GM12878 (cell line): ENCODE measurements around the gene EPB41L2. TPM values are rescaled to one million over a fixed set of nuclear protein-coding genes. Genes with fewer than 3 reads are reported as not detected.

Source experiments
- ATAC-seq: fragments of 200-7000 bp; cut with Tn5 transposase; 3 replicates; pipeline ENCODE4 v1.9.1; 2020; ENCODE audit warnings: mild to moderate bottlenecking, moderate library complexity
- BruUV-seq: library from RNA; stranded (reverse); fragments of 400-500 nt; replicated peaks from 2 replicates; lab custom pipeline; 2021; lab: Mats Ljungman, UMichigan
- CTCF ChIA-PET: fragments of 300-600 bp; sonication (Branson Sonifier 250); formaldehyde crosslinking; extraction: SDS; loops from one replicate; lab custom pipeline; 2021; ENCODE audit warnings: inconsistent platforms; lab: Yijun Ruan, JAX
- POLR2A ChIA-PET: fragments of 350-600 bp; formaldehyde crosslinking; extraction: SDS; loops from one replicate; lab custom pipeline; 2021; ENCODE audit warnings: inconsistent platforms; lab: Charles Lee
- RAD21 ChIA-PET: fragments of 300-600 bp; sonication (Branson Sonifier 250); formaldehyde crosslinking; loops from one replicate; lab custom pipeline; 2023; ENCODE audit warnings: antibody characterized with exemption; ENCODE audit not compliant: unreplicated experiment; lab: Charles Lee
- SMC1A ChIA-PET: fragments of 300-600 bp; sonication (Branson Sonifier 250); formaldehyde crosslinking; loops from one replicate; lab custom pipeline; 2023; ENCODE audit not compliant: unreplicated experiment, uncharacterized antibody; lab: Charles Lee
- DNase-seq: peaks from one replicate; pipeline ENCODE4 v3.0.0-alpha.2; 2011; ENCODE audit warnings: low read depth, low spot score
- FAIRE-seq: peaks from 3 replicates; lab custom pipeline; 2011; peaks lifted over from hg19 to GRCh38; lab: Jason Lieb, UNC
- H2AFZ ChIP-seq: 2 replicates; pipeline ENCODE4 v1.6.0; 2011; ENCODE audit warnings: low read depth, low read length, control low read depth; ENCODE audit not compliant: control insufficient read depth
- H3K27ac ChIP-seq: 2 replicates; pipeline ENCODE4 v1.5.1; 2011; ENCODE audit warnings: control low read depth; ENCODE audit not compliant: control insufficient read depth, insufficient read depth
- H3K27me3 ChIP-seq, 2 experiments: replicated peaks in 1 of 2; 2 replicates each; pipeline versions ENCODE4 v1.6.0 to v1.6.1; 2011; ENCODE audit warnings: low read length in 1 of 2; ENCODE audit not compliant: control insufficient read depth in 2 of 2, insufficient read depth in 2 of 2
- H3K36me3 ChIP-seq, 2 experiments: 2 replicates each; pipeline ENCODE4 v1.5.1; 2011; ENCODE audit warnings: low read length in 1 of 2; ENCODE audit not compliant: control insufficient read depth in 2 of 2, insufficient read depth in 2 of 2
- H3K4me1 ChIP-seq: 2 replicates; pipeline ENCODE4 v1.6.1; 2011; ENCODE audit warnings: mild to moderate bottlenecking, low read length, moderate library complexity, mixed read lengths; ENCODE audit not compliant: control insufficient read depth, insufficient read depth
- H3K4me2 ChIP-seq: 2 replicates; pipeline ENCODE4 v1.6.0; 2011; ENCODE audit warnings: control low read depth; ENCODE audit not compliant: control insufficient read depth, insufficient read depth
- H3K4me3 ChIP-seq: fragments of 200-600 bp; sonication (generic); 2 replicates; pipeline ENCODE4 v1.5.1; 2016
- H3K79me2 ChIP-seq: 2 replicates; pipeline ENCODE4 v1.6.0; 2011; ENCODE audit warnings: low read length; ENCODE audit not compliant: control insufficient read depth, insufficient read depth
- H3K9ac ChIP-seq: 2 replicates; pipeline ENCODE4 v1.8.0; 2011; ENCODE audit warnings: low read length, control low read depth, mixed read lengths; ENCODE audit not compliant: control insufficient read depth, insufficient read depth
- H3K9me3 ChIP-seq: replicated peaks from 3 replicates; pipeline ENCODE4 v1.5.1; 2011; ENCODE audit warnings: mild to moderate bottlenecking, low read length; ENCODE audit not compliant: control insufficient read depth, insufficient read depth
- H4K20me1 ChIP-seq: 2 replicates; pipeline ENCODE4 v1.6.0; 2011; ENCODE audit not compliant: control insufficient read depth, insufficient read depth
- ATF7 ChIP-seq: fragments of 450-650 bp; IDR thresholded peaks from 2 replicates; pipeline ENCODE4 v1.6.1; 2016; ENCODE audit warnings: low read depth, mild to moderate bottlenecking
- CHD1 ChIP-seq: IDR thresholded peaks from 2 replicates; pipeline ENCODE4 v1.6.1; 2012; ENCODE audit warnings: low read depth, low read length, improper control_type of control experiment
- GATAD2B ChIP-seq: fragments of 450-650 bp; conservative IDR thresholded peaks from 2 replicates; pipeline ENCODE4 v1.6.1; 2017; ENCODE audit warnings: low read depth, mild to moderate bottlenecking, moderate library complexity
- LARP7 ChIP-seq: fragments of 450-650 bp; IDR thresholded peaks from 2 replicates; pipeline ENCODE4 v1.6.1; 2017; ENCODE audit warnings: mild to moderate bottlenecking
- PML ChIP-seq: IDR thresholded peaks from 2 replicates; pipeline ENCODE4 v1.6.1; 2012; ENCODE audit warnings: low read length, inconsistent platforms
- SUPT20H ChIP-seq: IDR thresholded peaks from 2 replicates; pipeline ENCODE4 v1.6.1; 2011; ENCODE audit warnings: low read depth, mild to moderate bottlenecking, low read length, moderate library complexity, borderline replicate concordance; ENCODE audit not compliant: control insufficient read depth
- WGBS: methylation state at CpG from one replicate; pipeline ENCODE4 v1.1.6; 2016; ENCODE audit warnings: low lambda C conversion rate; ENCODE audit not compliant: insufficient replicate concordance, insufficient coverage; ENCODE audit errors: missing lambda C conversion rate; 5-methylcytosine and 5-hydroxymethylcytosine counted together
- in situ Hi-C: fragments of 300-500 bp; cut with MboI; formaldehyde crosslinking; loops from 9 replicates; pipeline ENCODE4 v1.14.3; 2018; ENCODE audit warnings: mixed read lengths
- intact Hi-C: fragments of 100-400 bp; cut with micrococcal nuclease; formaldehyde crosslinking; loops from one replicate; pipeline ENCODE4 v1.14.2; 2022; ENCODE audit not compliant: unreplicated experiment
- polyA plus RNA-seq, 11 experiments: library from polyadenylated mRNA; depleted of rRNA in 4 of 11; unstranded in 6 of 11; stranded (reverse) in 5 of 11; fragments of >200 nt; fragmentation: Nextera tagmentation in 4 of 11; fragmentation: Illumina TruSeq in 1 of 11; extraction: Ambion mirVana in 4 of 11; extraction: Trizol in 1 of 11; gene quantifications; 1 replicate in 1 of 11; 2 replicates in 10 of 11; pipeline versions ENCODE4 v1.2.1 to v1.2.3, GENCODE V29; 2011 to 2016; ENCODE audit warnings: inconsistent platforms in 2 of 11, missing spikeins in 2 of 11, low read depth in 1 of 11
- total RNA-seq, 4 experiments: library from RNA; depleted of rRNA in 3 of 4; stranded (reverse); fragments of >200 nt in 3 of 4; fragmentation: Illumina TruSeq in 1 of 4; extraction: Trizol in 1 of 4; gene quantifications; 2 replicates each; pipeline versions ENCODE4 v1.2.1 to v1.2.3, GENCODE V29; 2013 to 2021
- TF ChIP-seq, protein P1 (sequence below): fragments of 450-650 bp; IDR thresholded peaks from 2 replicates; pipeline ENCODE4 v1.6.1; 2018; ENCODE audit warnings: borderline replicate concordance, mild to moderate bottlenecking; ENCODE audit not compliant: partially characterized antibody
- TF ChIP-seq, protein P2 (sequence below): fragments of 450-650 bp; IDR thresholded peaks from 2 replicates; pipeline ENCODE4 v1.6.1; 2018; ENCODE audit warnings: mild to moderate bottlenecking, low read depth, moderate library complexity; ENCODE audit not compliant: partially characterized antibody

Gene EPB41L2
- total and polyA plus RNA-seq, 10 of the 15 experiments (the other 5 are each of a cell fraction or from before 2014, with no cell fraction given): 7.4 to 41.6 (median 19.0) TPM

DNA sequence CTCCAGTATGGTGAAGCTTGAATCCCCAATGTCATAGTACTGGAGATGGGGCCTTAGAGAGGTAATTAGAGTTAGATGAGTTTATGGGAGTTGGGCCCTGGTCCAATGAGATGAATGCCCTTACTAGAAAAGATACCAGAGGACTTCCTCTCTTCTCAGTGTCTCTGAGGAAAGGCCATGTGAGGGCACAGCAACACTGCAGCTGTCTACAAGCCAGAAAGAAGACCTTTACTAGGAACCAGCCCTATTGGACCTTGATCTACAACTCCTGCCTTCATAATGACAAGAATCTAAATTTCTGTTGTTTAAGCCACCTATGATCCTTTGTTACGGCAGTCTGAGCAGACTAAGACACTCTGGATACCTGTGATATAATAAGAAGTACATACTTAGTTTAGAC lies 40.9 kb upstream of the EPB41L2 start:
- ATAC-seq (no peak), FAIRE-seq (no peak), DNase-seq (no peak)
- no peaks in the 10 kb centered on the region for H3K36me3 ChIP-seq
- intact Hi-C loops: no loop called here
- CTCF ChIA-PET: interaction anchor here (1.8 kb wide), 1 partner anchor 12 kb away, joined by 6 read pairs; no protein-coding TSS in a partner anchor
- H3K27me3 ChIP-seq: no peaks in the 10 kb centered on the region
- H4K20me1 ChIP-seq: no peaks in the 10 kb centered on the region
- H3K79me2 ChIP-seq: no peaks in the 10 kb centered on the region
- no peaks in the 10 kb centered on the region; the same call in 2 of the 3 replicates for H3K9me3 ChIP-seq
- BruUV-seq: no TSS peak
- H3K9ac ChIP-seq: no peak overlapping the region
- SMC1A ChIA-PET: interaction anchor here (1.4 kb wide), 1 partner anchor 13 kb away, joined by 3 read pairs; no protein-coding TSS in a partner anchor
- H3K4me1 ChIP-seq: peaks cover 11% of the 10 kb centered on the region; the same call in 1 of the 2 replicates
- in situ Hi-C loops: no loop called here
- H3K4me3 ChIP-seq: no peak overlapping the region
- H2AFZ ChIP-seq: no peak overlapping the region
- H3K27ac ChIP-seq: no peak overlapping the region
- POLR2A ChIA-PET: no interaction called here
- 95% methylated on average over 1 of the region's 1 CpG for WGBS
- RAD21 ChIA-PET: no interaction called here
- TF ChIP-seq, protein P1, sequence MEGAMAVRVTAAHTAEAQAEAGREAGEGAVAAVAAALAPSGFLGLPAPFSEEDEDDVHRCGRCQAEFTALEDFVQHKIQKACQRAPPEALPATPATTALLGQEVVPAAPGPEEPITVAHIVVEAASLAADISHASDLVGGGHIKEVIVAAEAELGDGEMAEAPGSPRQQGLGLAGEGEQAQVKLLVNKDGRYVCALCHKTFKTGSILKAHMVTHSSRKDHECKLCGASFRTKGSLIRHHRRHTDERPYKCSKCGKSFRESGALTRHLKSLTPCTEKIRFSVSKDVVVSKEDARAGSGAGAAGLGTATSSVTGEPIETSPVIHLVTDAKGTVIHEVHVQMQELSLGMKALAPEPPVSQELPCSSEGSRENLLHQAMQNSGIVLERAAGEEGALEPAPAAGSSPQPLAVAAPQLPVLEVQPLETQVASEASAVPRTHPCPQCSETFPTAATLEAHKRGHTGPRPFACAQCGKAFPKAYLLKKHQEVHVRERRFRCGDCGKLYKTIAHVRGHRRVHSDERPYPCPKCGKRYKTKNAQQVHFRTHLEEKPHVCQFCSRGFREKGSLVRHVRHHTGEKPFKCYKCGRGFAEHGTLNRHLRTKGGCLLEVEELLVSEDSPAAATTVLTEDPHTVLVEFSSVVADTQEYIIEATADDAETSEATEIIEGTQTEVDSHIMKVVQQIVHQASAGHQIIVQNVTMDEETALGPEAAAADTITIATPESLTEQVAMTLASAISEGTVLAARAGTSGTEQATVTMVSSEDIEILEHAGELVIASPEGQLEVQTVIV: no peak
- TF ChIP-seq, all 136 proteins: peak for 0
- H3K4me2 ChIP-seq: no peak overlapping the region

DNA sequence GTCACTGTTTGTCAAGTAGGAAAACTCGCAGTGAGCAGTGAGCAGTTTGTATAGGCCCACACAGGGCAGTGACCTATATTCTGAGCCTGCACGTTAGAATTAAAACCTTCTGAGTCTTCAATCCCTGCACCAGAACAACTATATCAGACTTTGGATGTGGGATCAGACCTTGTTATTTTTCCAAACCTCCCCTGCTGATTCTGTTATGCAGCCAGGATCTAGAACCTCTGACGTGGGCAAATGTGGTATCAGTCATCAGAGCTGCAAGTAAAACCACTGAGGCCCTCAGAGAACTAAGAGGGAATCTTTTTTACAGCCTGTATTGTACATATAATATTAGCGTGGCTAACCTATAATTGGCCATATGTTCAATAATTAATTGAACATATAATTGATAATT lies 40.3 kb upstream of the EPB41L2 start:
- no peak for ATAC-seq
- ChIA-PET CTCF (interaction anchor here (1.8 kb wide), 1 partner anchor 13 kb away, joined by 6 read pairs; no protein-coding TSS in a partner anchor), SMC1A (interaction anchor here (1.2 kb wide), 1 partner anchor 41 kb away, joined by 3 read pairs; no protein-coding TSS in a partner anchor)
- no peaks in the 10 kb centered on the region for H3K36me3 ChIP-seq
- no peaks in the 10 kb centered on the region for H3K27me3 ChIP-seq
- no peak overlapping the region for H3K4me2 ChIP-seq
- no peak overlapping the region for H2AFZ ChIP-seq
- no TSS peak for BruUV-seq
- no peak overlapping the region for H3K27ac ChIP-seq
- no peaks in the 10 kb centered on the region for H3K79me2 ChIP-seq
- in situ Hi-C loops: no loop called here
- no peak overlapping the region for H3K9ac ChIP-seq
- no peaks in the 10 kb centered on the region; the same call in 2 of the 3 replicates for H3K9me3 ChIP-seq
- FAIRE-seq: no peak
- whole genome bisulfite sequencing: 48% methylated on average over 4 of the region's 4 CpGs
- DNase-seq: no peak
- no peak for TF ChIP-seq GATAD2B
- TF ChIP-seq LARP7: no peak
- TF ChIP-seq, protein P2, sequence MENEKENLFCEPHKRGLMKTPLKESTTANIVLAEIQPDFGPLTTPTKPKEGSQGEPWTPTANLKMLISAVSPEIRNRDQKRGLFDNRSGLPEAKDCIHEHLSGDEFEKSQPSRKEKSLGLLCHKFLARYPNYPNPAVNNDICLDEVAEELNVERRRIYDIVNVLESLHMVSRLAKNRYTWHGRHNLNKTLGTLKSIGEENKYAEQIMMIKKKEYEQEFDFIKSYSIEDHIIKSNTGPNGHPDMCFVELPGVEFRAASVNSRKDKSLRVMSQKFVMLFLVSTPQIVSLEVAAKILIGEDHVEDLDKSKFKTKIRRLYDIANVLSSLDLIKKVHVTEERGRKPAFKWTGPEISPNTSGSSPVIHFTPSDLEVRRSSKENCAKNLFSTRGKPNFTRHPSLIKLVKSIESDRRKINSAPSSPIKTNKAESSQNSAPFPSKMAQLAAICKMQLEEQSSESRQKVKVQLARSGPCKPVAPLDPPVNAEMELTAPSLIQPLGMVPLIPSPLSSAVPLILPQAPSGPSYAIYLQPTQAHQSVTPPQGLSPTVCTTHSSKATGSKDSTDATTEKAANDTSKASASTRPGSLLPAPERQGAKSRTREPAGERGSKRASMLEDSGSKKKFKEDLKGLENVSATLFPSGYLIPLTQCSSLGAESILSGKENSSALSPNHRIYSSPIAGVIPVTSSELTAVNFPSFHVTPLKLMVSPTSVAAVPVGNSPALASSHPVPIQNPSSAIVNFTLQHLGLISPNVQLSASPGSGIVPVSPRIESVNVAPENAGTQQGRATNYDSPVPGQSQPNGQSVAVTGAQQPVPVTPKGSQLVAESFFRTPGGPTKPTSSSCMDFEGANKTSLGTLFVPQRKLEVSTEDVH: no peak
- TF ChIP-seq PML: no peak
- TF ChIP-seq ATF7: no peak
- no peak for TF ChIP-seq SUPT20H
- TF ChIP-seq CHD1: no peak
- TF ChIP-seq, all 136 proteins: peak for 0
- RAD21 ChIA-PET: no interaction called here
- no peak overlapping the region for H3K4me3 ChIP-seq
- POLR2A ChIA-PET: no interaction called here
- H3K4me1 ChIP-seq: peaks cover 11% of the 10 kb centered on the region; the same call in 1 of the 2 replicates
- intact Hi-C loops: no loop called here
- no peaks in the 10 kb centered on the region for H4K20me1 ChIP-seq
